NB4 (cell line): ENCODE measurements around the gene BIRC3.

ENCODE experiments used
- DNase-seq: peaks from one replicate; pipeline ENCODE4 v3.0.0; 2010; ENCODE audit warnings: low read depth
- H3K4me3 ChIP-seq: one replicate; pipeline ENCODE4 v1.5.1; 2011; ENCODE audit warnings: mild to moderate bottlenecking, low read depth, low read length, moderate library complexity
- MYC ChIP-seq: IDR thresholded peaks from 2 replicates; pipeline ENCODE4 v1.6.1; 2011; ENCODE audit warnings: low read depth, low read length
- POLR2A ChIP-seq: IDR thresholded peaks from 2 replicates; pipeline ENCODE4 v1.6.1; 2011; ENCODE audit warnings: mild to moderate bottlenecking; ENCODE audit not compliant: insufficient read length; ENCODE audit errors: extremely low read depth
- TF ChIP-seq, protein P1 (sequence below): IDR thresholded peaks from one replicate; pipeline ENCODE4 v1.5.1; 2012; ENCODE audit warnings: low read depth, low read length
- TF ChIP-seq, protein P2 (sequence below): IDR thresholded peaks from 2 replicates; pipeline ENCODE4 v1.6.1; 2011; ENCODE audit warnings: low read depth, low read length

The BIRC3 gene

DNA sequence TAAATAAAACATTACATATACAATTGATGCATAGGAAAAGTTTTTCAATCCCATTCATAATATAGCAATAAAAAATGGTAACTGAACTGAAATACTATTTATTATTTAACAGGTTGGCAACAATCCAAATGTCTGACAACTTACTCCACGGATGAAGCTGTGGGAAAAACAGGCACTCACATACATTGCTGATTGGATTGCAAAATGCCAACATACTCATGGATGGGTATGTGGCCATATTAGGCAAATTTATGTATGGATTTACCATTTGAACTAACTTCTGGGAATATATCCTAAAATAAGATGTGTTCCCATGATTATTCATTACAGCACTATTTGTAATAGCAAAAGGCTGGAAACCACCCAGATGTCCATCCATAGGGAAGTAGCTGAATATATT, 26.5 kb downstream of the BIRC3 start:
- TF ChIP-seq, protein P1, sequence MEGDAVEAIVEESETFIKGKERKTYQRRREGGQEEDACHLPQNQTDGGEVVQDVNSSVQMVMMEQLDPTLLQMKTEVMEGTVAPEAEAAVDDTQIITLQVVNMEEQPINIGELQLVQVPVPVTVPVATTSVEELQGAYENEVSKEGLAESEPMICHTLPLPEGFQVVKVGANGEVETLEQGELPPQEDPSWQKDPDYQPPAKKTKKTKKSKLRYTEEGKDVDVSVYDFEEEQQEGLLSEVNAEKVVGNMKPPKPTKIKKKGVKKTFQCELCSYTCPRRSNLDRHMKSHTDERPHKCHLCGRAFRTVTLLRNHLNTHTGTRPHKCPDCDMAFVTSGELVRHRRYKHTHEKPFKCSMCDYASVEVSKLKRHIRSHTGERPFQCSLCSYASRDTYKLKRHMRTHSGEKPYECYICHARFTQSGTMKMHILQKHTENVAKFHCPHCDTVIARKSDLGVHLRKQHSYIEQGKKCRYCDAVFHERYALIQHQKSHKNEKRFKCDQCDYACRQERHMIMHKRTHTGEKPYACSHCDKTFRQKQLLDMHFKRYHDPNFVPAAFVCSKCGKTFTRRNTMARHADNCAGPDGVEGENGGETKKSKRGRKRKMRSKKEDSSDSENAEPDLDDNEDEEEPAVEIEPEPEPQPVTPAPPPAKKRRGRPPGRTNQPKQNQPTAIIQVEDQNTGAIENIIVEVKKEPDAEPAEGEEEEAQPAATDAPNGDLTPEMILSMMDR: no peak
- TF ChIP-seq POLR2A: no peak
- DNase-seq: no peak

DNA sequence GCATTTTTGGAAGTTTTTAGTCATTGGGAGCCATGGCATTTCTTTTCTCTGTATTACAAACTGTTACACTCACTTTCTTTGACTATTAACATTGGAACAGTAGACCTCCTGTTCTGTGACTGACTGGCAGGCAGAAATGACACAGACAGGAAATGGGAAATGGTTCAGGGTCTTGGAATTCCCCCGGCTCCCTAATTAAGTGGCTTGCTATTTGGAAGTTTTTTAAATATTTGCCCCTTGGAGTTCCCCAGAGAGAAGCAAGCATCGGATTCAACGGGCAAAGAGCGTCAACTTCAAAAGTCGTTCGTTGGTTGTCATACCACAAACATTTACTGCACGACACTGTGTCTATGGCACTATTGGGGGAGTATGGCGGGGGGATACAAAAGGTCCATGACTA, 28.6 kb downstream of the BIRC3 start:
- DNase-seq: no peak

More for the DNA sequence above, 26.5 kb downstream of the BIRC3 start:
- H3K4me3 ChIP-seq: no peak overlapping the region

DNA sequence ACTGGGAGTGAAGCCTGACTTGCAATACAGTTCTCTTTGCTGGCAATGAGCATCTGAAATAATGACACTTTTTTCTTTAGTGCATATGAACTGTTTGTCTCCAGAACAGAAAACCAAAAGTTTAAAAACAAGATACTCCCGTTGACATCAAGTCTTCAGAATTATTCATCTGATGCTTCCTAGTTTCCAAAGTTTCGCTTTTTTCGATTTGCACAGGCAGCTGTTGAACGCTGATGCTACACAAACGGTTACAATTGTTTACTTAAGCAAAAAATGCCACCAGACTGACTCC, 29.1 kb downstream of the BIRC3 start:
- DNase-seq: no peak
- H3K4me3 ChIP-seq: peak overlapping the region; percentile 90
- TF ChIP-seq, protein P2, sequence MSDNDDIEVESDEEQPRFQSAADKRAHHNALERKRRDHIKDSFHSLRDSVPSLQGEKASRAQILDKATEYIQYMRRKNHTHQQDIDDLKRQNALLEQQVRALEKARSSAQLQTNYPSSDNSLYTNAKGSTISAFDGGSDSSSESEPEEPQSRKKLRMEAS: no peak
- TF ChIP-seq POLR2A (no peak), MYC (no peak)

More for the DNA sequence above, 28.6 kb downstream of the BIRC3 start:
- H3K4me3 ChIP-seq: peak overlapping the region; percentile 90
- no peak for TF ChIP-seq MYC
- TF ChIP-seq, protein P2: no peak

DNA sequence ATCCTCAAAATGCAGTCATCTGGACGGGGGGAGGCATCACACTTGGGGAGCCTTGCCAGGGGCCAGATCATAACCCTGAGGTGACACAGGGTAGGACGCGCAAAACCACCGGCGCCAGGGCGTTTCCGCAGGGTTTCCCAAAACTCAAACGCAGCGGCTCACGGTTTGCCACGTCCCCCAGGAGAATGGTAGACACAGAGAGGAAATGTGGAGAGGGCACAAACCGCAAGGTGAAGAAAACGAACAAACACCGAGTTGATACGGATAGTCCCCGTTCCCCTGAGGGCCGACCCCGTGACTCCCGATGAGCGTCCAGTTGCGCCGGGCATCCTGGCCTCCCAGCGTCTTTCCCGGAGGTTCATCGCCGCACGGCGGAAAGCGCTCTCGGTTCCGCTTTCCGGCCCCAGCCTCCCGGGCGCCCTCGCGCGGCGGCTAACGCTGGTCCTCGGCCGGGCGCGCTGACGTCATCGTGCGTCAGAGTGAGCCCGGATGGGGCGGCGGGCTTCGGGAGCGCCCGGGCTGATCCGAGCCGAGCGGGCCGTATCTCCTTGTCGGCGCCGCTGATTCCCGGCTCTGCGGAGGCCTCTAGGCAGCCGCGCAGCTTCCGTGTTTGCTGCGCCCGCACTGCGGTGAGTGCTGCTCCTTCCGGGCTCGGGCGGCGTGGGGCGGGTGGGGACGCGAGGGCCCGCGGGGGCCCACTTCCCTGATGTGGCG, 29.6 kb downstream of the BIRC3 start, which contains the start of gene BIRC2:
TSS of gene BIRC2 (plus strand) at position 467 of the 714 bp plus-strand sequence. CDS start 2,641 bp downstream, outside the sequence.
- TF ChIP-seq, protein P1: peak; percentile 58
- TF ChIP-seq POLR2A (peak; percentile 83), MYC (no peak)
- peak within 1 kb of the TSS; percentile 92 for H3K4me3 ChIP-seq

DNA sequence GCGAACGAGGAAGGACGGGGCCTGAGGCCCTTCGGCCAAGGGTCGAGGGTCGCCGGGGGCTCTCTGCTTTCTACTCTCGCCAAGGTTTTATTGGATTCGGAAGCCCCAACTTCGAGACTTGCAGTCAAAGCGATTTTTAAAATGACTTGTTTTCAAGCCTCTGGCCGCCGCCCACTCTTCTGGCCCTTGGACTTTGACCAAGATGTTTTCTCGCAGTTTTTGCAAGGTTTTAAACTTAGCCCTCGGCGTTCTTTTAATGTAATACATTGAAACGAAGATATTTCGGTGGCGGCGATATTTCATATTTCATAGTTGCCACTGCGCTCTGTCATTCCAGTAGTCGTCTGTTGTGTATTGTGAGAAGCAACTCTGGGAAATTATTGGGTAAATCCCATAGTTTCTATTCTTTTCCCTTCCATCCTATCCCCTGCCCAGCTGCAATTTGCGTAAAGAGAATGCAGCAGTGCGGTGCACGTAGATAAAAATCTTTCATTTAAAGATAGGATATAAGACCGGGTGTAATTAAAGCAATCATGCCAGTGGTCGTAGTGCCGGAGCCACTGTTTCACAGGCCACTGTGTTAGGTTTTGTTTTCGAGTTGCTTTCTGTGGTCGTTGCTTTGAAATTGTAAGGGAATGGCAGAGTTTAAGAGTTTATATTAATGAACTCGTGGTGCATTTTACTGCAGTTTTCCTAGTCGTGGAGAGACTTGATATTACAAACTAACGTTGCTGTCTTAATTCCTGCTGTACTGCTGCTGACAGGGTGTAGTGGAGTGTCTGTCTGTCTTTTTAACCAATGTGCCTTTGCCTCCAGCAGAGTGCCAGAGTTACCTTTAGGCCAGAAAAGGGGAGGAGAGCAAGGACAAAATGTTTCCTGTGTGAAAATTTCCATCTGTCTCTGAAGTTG, 30.4 kb downstream of the BIRC3 start:
- TF ChIP-seq, protein P2: peak; percentile 34
- TF ChIP-seq POLR2A: no peak
- TF ChIP-seq, protein P1: no peak
- no peak for TF ChIP-seq MYC
- DNase-seq: peak; percentile 65
- peak overlapping the region; percentile 92 for H3K4me3 ChIP-seq

More for the DNA sequence above, 29.6 kb downstream of the BIRC3 start, which contains the start of gene BIRC2:
- DNase-seq: peak; percentile 97

DNA sequence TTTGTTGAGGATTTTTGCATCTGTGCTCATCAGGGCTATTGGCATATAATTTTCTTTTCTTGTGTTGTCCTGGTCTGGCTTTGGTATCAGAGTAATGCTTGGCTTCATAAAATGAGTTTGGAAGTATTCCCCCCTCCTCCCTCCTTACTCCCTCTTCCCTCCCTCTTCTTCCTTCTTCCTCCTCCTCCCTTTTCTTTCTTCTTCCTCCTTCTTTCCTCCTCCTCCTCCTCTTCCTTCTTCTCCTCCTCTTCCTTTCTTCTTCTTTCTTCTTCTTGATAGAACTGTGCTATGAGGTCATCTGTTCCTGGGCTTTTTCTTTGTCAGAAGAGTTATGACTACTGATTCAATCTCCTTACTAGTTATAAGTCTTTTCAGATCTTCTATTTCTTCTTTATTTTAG, 39.8 kb downstream of the BIRC3 start:
- TF ChIP-seq MYC: no peak
- TF ChIP-seq, protein P1: no peak
- no peak for TF ChIP-seq POLR2A
- TF ChIP-seq, protein P2: no peak
- no peak for DNase-seq
- H3K4me3 ChIP-seq: no peak overlapping the region
